Esophagus muscularis mucosa (tissue), 3 donors: Measurements from ENCODE around the gene RBPJ.

Source experiments
- CTCF ChIP-seq, 3 experiments: fragments of 200-600 bp in 2 of 3; fragments of 450-650 bp in 1 of 3; sonication (generic) in 2 of 3; IDR thresholded peaks; one replicate each; pipeline ENCODE4 v1.5.1; 2017 to 2019; ENCODE audit warnings: antibody characterized with exemption in 3 of 3, mild to moderate bottlenecking in 2 of 3, moderate library complexity in 1 of 3
- POLR2A ChIP-seq: fragments of 450-650 bp; IDR thresholded peaks from one replicate; pipeline ENCODE4 v1.6.1; 2017; ENCODE audit warnings: antibody characterized with exemption, moderate library complexity, mild to moderate bottlenecking, low read depth
- POLR2AphosphoS5 ChIP-seq, 2 donors: sonication (generic); formaldehyde crosslinking; IDR thresholded peaks; one replicate each; pipeline ENCODE4 v1.6.1; 2017; ENCODE audit warnings: antibody characterized with exemption in 2 of 2

DNA sequence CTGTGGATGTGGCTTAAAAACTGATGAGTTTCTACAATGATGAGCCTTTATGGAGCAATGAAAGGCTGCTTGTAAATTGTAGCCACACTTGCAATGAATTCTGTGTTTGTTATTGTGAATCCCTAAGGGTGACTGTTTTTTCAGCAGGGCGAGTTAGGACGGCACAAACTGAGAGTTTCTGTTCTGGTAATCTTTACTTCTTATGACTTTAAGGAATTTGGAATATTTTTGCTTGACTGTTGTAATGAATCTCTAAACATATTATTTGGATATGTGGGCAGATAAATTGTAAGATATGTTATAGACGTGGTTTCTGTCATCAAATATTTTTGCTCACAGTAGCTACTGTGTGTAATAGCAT is 22.2 kb downstream of the RBPJ start:
- TF ChIP-seq CTCF (IDR thresholded peaks at IDR 0.05) (no peak), POLR2A (no peak), POLR2AphosphoS5 (IDR thresholded peaks at IDR 0.05) (no peak)
